Stimulated activated CD8-positive, alpha-beta memory T cell treated with anti-CD3 and anti-CD28 coated beads, Interleukin-4, amount 100 ng/mL, for 4 hours (primary cell): Measurements from ENCODE around the gene FHIT.

Experiments used
- DNase-seq, 2 donors: peaks; one replicate each; pipeline ENCODE4 v3.0.0-alpha.2; 2020; ENCODE audit warnings: low read depth in 2 of 2, low spot score in 1 of 2

Gene FHIT

GRCh38 chr3:60149501-60149900 is 1101.8 kb downstream of the FHIT start:
- DNase-seq, result no peak

GRCh38 chr3:60147249-60147950 is 1103.9 kb downstream of the FHIT start:
- no peak for DNase-seq

- no peak for DNase-seq
Observed at GRCh38 chr3:60146121-60146520, 1105.1 kb downstream of the FHIT start.

DNA sequence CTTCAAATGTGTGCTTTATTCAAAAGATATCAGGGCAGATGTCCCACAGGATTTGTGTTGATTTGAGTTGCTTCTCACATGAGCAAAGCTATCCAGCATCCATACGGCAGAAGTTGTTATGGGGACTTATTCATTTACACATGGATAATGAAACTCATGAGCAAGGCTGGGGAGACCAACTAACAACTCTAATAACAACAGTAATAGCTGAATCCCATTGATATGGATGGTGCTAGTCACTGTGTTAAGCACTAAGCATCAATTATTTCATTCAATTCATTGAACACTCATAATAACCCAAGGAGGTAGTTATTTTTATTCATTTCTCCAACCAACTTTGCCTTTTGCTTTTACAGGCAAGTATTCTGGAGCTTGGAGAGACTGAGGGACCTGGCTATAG is 1107.2 kb downstream of the FHIT start:
- no peak for DNase-seq

GRCh38 chr3:60142009-60142408 is 1109.2 kb downstream of the FHIT start:
- no peak for DNase-seq

- DNase-seq, result no peak
Observed at GRCh38 chr3:60140160-60140559, 1111.1 kb downstream of the FHIT start.

DNA sequence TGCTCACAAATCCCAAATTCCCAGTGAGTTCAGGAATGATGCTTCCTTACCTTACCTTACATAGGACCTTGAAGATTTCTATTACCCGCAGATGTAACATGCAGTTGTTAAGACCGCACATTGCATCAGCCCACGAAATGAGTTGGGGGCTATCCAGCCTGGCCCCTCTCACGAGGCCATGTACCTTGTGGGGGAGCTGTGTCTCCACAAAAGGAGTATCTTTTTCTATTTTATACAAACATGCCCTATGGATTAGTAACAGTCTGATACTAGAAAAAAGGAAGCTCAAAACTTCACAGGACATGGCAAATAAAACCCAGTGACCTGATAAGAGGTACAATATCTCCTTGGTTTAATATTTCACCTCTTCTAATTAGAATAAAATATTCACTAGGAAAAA is 1114.7 kb downstream of the FHIT start:
- DNase-seq, result no peak

DNA sequence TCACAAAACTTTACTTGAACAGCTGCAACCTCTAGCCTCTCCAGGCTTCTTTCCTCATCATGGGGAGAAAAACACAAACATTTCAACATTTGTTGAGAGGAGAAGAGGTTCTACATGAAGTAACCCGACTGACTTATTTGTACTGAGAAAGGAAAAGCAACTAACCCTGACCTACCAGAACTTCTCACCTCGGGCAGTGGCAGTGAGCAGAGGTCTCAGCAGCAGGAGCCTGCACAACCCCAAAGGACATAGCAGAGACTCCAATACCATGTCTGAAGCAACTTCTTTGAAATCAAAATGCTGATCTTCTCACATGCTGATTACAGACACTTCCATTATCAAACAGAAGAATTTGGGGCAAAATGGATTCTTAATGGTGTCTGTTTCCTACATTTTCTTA is 1115.8 kb downstream of the FHIT start:
- no peak for DNase-seq

- no peak for DNase-seq
Observed at GRCh38 chr3:60133269-60134162, 1117.7 kb downstream of the FHIT start.

DNA sequence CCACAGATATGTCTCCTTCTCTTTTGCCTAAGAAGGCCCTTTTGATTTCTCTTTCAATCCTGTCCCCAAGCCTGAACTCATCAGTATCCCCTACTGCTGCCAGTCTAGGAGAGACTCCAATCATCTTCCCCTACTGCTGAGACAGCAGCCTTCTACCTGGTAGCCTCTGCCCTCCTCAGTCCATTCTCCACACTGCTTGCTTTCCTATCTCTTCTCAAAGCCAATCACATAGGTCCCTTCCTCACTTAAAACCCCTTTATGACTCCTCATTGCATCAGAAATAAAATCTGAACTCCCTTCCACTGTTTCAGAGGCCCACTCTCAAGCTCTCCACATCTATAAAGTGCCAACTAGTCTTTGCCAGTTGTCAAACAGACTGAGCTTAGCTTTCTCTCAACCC is 1119.6 kb downstream of the FHIT start:
- no peak for DNase-seq

GRCh38 chr3:60126511-60127304 is 1124.5 kb downstream of the FHIT start:
- DNase-seq, result no peak

GRCh38 chr3:60125686-60126085 is 1125.6 kb downstream of the FHIT start:
- no peak for DNase-seq

DNA sequence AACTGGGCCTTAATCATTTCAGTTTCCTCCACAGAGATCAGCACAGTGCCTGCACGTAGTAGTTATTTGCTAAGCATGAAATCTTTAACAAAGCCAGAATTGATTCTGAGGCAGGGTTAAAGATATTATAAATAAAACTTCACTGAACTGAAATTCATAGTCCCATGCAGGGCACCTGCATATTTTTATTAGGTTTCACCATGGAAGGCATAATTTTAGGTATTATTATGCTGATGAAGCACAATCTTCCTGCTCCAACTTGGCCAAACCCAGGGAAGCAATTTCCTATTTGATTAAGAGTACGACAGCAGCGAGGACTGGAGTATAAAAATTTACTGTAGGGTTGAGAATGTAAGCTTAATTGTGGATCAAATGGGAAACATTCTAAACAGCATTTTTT is 1131.0 kb downstream of the FHIT start:
- DNase-seq, result no peak

- DNase-seq, result no peak
Observed at GRCh38 chr3:60114191-60114590, 1137.1 kb downstream of the FHIT start.

GRCh38 chr3:60107275-60107674 is 1144.0 kb downstream of the FHIT start:
- no peak for DNase-seq

DNA sequence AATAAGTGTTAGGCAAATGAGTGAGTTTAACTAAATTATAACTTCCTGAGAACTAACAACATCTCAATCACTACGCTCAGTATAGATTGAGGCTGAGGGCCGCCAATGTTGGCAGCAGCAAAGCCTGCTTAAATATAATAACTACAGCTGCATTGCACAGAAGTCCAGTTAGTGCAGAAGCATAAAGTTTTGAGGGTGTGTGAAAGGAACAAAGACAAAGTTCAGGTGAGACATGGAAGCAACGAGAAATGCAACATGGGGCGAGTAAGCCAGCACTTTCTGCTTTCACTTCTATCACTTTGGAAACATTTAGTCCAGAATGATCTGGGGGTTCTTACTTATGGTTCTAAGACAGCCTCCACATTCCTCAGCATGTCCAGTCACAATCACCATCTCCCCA is 1149.1 kb downstream of the FHIT start:
- no peak for DNase-seq

- no peak for DNase-seq
Observed at GRCh38 chr3:60101621-60102020, 1149.6 kb downstream of the FHIT start.

- DNase-seq, result no peak
Observed at GRCh38 chr3:60096403-60096802, 1154.8 kb downstream of the FHIT start.

GRCh38 chr3:60095930-60096329 is 1155.3 kb downstream of the FHIT start:
- DNase-seq, result no peak

- DNase-seq, result no peak
Observed at GRCh38 chr3:60095516-60095915, 1155.7 kb downstream of the FHIT start.

GRCh38 chr3:60094392-60094947 is 1156.8 kb downstream of the FHIT start:
- DNase-seq, result no peak
